NCI-H187 treated with DMSO at 0.1 percent for 48 hours (cell line): ENCODE data around the gene DCHS2.

Experiments used
- DNase-seq: peaks from one replicate; lab custom pipeline; 2025; lab: John Stamatoyannopoulos, UW

DCHS2 gene

DNA sequence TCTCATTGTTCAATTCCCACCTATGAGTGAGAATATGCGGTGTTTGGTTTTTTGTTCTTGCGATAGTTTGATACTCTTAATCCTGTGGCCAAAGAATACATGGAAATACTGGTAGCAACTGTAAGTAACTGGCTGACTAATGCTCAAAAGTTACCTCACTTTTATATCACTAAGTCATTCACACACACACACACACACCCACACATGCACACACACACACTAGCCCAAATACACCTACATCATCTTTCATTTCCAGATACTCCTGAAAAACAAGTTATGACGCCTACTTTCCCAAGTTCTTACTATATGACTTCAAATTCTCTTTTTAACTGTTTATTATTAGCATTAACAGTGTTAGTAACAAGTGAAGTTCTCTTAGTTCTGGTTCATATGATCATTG lies 101.3 kb downstream of the DCHS2 start:
- no peak for DNase-seq

DNA sequence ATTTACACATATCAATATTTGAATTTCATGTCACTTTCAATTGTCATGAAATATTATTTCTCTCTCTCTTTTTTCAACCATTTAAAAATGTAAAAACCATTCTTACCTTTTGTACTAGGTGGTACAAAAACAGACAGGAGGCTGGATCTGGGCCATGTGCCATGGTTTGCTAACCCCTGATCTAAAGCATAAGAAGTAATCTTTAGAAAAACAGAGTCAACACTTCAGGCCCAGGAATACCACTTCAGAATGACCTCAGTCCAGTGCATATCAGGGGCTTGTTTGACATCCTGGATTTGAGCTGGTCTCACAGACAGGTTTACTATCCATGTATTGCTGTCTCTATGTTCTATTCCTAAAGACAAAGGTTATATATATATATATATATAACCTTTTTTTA lies 102.5 kb downstream of the DCHS2 start:
- no peak for DNase-seq

DNA sequence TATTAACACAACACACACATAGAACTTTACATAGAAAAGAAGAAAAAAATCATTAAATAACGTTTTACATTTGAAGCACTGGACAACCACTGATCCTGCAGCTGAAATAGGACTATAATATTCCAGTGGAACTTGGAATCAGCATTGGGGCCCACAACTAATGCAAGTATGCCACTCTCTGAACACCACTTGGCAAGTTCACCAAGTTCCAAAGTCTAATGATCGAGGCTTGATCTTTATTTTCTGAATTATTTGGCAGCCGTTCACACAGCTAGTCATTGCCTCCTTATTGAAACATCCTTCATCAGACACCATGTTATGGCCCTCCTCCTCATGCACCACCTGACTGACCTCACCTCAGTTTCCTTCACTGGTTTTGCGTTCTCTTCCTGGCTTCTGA lies 107.6 kb downstream of the DCHS2 start:
- no peak for DNase-seq

DNA sequence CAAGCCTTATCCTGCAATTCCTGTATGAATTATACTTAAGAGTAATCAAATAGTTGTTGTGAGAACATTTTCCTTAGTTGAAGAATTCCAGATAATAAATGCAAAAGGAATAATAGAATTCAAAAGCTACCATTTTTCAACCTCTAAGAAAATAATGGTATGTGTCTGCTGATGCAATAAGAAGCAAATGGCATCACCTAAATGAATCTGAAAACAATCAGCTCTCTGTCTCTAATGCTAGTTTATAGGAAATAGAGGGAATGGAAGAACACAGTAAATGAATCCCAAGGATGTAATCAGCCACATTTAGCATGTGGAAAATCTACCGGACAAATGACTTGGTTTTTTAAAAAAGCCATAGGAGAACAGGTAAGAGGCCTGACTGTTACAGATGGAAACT lies 115.1 kb downstream of the DCHS2 start:
- no peak for DNase-seq

DNA sequence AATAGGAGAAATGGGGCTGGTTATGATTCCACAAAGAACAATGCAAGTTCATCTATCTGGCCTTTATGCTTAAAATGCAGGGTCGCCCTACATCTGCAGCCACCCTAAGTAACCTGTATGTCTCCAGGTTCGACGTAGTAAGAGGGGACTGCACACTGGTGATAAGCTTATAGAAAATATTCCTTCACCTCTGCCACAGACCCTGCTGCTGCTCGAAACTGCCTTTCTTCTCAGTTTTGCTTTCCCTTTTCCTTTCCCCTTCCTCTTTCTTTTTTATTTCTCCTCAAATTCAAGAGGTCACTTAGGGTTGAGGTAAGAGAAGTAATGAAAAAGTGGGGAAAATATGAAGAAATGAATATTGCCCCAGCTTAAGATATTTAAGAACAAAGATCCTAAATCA lies 123.5 kb downstream of the DCHS2 start:
- DNase-seq = no peak

DNA sequence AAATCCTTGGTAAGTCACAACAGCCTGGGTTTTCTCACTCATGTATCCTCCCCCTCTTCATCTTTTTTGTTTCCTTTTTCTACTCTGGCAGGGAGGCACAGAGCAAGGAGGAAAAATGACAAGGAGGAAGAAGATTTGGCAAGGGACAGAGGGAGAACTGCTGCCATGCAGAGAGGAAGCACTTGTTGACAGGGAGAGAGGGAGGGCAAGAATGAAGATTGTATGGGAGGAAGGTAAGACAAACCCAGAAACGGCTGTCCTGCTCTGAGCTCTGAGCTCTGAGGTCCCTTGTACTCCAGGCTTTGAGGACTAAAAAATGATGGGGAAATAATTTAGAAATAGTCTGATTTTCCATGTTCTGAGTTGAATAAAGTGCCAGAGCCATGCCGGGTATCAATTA lies 123.9 kb downstream of the DCHS2 start:
- DNase-seq = no peak

DNA sequence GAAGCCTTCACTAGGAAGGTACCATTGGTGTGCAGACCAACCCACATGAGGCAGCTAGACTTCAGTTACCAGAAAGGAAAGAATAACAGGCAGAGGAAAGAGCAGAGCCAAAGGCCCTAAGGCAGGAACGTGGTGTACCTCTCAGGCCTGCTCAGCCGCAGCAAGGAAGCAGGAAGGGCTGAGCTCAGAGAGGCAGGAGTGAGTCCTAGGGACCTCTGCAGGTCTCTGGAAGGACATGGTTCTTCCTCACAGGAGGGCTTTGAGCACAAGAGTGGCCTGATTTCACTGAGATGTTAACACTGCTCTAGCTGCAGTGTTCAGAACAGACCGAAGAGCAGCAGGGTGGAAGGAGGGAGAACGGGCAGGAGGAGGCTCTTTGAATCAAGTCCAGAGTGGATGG lies 124.6 kb downstream of the DCHS2 start:
- DNase-seq = no peak

DNA sequence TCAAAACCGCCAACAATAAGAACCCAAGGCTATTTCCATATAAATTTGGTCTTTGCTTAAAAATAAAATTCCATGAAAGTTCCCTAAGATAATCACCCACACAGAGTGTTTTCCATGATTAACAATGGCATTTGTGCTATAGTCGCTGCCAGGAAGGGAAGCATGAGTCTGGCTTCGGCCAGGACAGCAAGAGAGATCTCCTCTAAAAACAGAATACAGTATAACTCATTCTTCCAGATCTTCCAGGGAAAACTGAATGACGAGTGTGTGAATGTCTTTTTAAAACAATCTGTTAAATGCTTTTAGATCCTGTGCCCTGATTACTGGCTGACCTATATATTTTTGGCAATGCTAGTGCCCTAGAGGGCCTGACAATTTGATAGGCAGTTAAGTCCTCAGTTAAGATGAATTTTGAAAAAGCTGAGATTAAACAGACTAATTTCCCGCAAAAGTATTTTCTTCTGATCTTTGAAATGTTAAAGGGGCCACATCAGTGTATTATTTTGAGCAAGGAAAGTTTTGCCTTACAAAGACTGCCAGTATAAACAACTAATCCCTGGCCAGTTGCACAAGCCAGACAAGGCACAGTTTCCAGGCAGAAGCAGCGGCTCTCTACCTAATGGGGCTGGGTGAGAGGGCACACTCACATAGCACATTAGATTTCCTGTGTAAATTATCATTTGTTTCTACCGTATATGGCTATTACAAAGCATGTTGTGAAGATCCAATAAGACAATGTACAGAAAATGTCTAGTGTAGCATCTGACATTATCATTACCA lies 127.3 kb downstream of the DCHS2 start:
- no peak for DNase-seq

DNA sequence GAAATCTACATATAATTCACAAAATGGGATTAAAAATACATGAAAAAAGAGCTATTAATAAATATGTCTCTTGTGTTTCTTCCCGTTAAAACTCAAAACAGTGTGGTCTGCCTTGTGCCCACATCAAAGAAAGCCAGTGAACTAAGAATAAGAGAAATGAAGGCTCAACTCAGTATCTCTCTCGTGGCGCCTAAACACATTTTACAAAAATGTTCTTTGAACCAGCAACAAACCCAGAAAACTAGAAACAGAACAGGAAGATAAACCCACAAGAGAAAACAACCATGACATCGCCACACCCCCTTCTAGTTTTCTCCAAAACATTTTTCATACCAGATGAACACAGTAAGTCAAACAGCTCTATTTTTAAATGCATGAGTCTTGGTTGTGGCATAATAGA lies 130.1 kb downstream of the DCHS2 start:
- no peak for DNase-seq

DNA sequence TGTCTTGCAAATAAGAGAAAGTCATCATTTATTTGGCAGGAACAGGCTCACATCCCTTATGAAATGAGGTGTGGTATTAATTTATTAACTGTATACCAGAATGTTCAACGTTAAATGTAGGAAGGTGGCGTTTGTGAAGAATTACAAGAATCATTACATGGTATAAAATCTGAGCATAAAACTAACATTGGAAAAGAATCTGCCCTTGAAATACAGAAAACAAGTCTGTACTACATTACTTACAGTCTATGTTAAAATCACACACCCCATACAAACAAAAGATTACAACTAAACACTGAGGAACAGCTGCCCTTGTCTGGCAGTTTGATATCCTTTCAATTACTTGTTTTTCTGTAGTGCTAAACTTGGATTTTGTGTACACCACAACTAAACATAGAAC lies 131.1 kb downstream of the DCHS2 start:
- DNase-seq = no peak

DNA sequence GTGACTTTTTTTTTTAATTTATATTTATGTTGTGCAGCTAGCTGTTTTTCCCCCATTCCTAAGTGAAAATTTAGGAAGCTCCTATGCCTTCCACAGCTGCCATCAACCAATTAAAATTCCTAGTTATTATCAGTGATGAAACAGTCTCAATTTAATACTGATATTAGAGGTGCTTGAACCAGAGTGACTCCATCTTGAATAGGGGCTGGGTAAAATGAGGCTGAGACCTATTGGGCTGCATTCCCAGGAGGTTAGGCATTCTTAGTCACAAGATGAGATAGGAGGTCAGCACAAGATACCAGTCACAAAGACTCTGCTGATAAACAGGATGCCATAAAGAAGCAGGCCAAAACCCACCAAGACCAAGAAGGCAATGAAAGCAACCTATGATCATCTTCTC lies 136.7 kb downstream of the DCHS2 start:
- DNase-seq = no peak

DNA sequence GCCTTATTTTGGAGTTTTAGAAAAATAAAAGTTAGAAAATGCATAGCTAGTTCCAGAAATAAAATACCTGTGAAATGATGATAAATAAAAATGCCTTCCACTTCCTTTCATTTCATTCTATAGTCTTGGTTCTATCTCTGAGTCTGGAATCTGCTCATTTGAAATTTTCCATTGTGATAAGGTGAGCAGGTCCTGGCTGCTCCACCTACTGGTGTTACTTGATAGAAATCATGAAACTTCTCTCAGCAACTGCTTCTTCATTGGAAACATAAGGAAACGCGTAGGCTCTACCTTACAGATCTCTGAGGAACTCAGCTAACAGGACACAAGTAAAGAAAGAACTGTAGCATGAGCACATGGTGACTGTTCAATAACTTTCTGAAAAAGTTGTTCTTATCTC lies 141.8 kb downstream of the DCHS2 start:
- no peak for DNase-seq

DNA sequence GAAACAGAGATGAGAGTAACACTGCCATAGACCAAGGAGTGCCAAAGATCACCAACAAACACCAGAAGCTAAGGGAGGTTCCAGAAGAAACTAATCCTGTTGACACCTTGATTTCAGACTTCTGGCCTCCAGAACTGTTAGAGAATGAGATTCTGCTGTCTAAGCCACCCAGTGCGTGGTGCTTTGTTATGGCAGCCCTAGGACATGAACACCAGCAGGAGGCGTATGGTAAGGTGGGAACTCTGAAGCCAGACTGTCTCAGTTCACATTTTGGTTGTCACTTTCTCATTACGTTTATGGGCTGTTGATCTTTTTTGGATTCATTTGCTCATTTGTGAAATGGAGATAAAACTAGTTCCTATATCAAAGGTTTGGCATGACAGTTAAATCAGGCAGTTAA lies 142.9 kb downstream of the DCHS2 start:
- DNase-seq = no peak

DNA sequence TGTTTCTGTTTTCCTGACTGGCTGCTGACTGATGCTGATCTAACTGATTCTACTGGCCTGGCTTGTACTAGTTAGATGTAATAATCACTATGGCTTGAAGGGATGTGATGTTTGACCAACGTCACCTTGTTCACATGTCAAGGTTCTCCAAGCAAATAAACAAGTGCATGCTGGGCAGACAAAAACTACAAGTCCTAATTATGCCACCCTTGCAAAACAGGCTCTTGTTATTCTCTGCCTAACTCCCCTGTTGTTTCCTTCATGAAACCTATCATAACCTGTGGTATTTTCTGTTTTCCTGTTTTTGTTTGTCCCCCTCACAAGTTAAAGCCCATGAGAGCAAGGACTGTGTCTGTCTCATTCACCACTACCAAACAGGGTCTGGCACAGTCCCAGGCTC lies 146.2 kb downstream of the DCHS2 start:
- no peak for DNase-seq

DNA sequence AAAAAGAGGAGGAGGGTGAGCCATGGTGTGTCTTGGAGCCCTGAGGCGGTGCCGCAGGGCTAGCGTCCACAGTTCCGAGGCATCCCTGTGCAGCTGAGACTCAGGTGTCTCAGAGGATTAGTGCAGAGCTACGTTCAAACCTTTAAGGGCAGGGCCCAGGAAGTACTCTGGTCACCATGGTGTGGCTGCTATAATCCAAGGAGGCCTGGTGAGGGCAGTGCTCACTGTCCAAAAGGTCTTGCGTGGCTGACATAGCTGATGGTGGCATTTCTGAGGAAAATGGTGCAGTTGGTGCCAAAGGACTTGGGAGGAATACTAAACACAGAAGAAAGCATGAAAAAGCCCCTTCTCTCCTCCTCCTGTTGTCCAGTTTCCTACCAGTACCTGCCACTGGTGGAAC lies 146.9 kb downstream of the DCHS2 start:
- no peak for DNase-seq

DNA sequence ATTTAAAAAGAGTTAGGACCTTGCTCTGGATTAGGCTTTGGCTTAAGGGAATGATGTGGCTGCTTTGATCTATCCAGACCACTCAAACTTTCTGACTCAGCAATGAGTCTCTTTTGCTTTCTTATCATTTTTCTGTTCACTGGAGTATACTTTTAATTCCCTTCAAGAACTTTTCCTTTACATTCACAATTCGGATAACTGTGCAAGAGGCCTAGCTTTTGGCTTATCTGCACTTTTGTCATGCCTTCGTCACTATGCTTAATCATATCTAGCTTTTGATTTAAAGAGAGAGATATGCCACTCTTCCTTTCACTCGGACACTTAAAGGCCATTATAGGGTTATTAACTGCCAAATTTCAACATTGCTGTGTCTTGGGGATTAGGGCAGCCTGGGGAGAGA lies 147.9 kb downstream of the DCHS2 start:
- no peak for DNase-seq

DNA sequence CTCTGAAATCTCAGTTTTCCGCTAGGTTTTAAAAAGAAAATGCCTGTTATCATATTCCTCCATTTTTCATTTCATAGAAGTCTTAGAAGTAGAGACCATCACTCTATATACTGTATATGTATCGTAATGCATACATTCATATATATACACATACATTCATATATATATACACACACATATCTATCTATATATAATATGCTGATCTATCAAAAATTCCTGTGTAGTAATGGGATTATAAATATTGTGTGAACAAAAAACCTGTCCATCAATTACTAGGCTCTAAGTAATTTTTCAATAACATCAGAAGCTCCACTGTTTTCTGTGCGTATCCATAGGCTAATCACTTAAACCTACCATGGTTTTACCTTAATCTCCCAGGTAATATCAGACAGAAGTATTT lies 150.2 kb downstream of the DCHS2 start:
- DNase-seq = no peak

DNA sequence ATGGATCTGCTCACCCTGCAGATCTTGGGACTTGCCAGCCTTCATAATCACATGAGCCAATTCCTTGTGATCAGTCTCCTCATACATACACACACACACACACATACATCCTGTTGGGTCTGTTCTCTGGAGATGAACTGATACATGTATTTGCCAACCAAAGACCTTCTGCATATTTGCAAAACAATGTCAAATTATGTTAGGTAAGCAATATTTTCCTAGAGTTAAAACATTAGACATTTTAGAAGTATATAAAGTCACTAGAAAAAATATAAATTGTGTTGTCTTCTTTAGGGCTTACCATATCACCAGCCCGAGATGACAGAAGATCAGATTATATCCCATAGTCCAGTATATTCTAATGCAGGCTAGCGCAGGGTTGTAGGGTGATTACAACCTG lies 156.0 kb downstream of the DCHS2 start:
- DNase-seq = no peak

DNA sequence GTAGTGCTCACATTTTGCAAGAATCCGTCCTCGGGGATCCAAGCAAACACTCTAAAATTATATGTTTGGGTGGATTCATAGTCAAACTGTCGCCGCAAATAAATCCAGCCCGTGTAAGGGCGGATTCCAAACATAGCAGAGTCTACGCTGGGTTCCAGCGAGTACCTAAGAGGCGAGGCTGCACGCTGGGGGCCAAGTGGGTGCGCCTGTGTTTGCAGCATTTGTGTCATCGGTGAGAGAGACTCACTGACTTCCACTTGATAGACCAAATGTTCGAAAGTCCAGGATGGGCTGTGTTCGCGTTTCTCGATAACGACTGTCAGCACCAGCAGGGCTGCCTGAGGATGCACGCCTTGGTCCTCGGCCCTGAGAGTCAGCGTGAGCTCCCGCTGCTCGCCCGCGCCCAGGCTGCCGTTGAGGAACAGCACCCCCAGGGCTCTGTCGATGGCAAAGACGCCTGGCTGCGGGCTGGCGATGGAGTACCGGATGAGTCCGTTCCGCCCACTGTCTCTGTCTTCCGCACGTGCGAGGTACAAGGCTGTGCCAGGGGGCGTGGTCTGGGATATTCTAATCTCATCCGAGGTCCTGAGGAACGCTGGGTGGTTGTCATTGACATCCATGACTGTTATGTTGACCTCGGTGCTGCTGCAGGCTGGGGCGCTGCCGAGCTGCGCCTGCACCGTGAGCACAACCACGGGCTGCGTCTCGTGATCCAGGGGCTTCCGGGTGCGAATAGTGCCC lies 158.7 kb downstream of the DCHS2 start:
- no peak for DNase-seq

DNA sequence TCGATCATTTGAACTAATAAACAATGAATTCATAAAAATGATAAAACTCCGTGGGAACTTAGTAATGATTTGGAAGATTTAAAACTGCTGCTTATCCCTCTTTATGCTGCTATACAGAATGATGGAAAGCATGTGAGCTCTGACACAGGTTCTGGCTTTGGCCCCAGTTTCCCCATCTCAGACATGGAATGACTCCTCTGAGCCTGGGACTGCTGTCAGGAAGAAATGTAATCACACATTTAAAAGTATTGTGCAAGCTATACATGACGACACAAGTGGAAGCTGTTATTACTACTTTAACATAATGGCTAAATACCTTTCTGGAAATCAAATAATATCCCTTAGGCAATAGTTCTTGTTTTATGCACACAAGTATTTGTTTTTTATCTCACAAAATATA lies 161.7 kb downstream of the DCHS2 start:
- DNase-seq = no peak

DNA sequence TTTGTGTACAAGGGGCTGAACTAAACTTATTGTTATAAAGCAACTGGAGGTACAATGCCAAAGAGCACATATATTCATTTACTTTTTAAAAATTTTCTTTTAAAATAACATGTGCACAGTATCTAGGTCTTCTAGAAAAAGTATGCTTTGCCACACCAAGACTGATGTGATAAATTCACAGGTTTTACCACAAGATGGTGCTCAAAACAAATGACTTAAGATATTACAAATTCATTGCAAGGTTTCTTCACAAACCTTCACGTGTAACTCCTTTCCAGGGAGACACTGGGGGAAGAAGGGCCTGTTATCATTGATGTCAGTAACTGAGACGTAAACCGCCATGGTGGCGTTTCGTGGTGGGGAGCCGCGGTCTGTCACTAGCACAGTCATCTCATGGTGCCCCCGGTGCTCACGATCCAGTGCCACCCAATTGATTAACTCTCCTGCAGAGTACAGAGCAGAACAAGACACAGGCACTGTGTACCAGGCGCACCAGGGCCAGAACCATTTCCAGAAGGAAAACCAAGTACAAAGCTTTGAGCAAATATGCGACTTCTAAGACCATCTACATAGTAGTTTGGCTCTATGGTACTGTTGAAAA lies 162.2 kb downstream of the DCHS2 start:
- DNase-seq = no peak

DNA sequence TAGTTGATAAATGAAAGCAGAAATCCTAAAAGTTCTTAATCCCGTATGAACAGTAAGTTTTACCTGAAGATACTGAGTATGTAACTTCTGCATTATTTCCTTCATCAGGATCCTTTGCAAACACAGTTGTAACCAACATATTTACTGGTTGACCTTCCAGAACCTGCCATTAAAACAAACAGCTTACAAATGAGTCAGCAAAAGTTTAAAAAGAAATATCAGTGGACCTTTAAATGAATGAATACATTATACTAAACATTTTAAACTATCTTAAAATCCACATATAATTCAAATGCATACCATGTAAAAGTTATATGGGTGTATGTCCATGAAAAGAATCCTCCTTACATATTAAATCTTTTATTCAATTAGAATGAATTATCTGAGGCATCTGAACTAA lies 163.6 kb downstream of the DCHS2 start:
- no peak for DNase-seq

DNA sequence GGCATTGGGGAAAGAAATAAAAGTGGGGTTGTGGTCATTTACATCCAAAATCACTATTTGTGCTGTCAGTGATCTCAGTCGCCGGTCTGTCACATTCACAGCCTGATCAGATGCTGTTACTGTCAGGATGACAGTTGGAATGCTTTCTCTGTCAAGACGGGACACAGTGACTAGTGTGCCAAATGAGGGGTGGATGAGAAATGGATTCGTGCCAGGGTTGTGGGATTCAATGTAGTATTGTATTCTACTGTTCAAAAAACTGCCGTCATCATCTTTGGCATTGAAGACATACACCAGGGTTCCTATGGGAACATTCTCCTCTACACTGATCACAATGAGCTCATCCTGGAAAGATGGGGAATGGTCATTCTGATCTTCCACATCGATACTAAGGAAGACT lies 171.1 kb downstream of the DCHS2 start:
- DNase-seq = no peak

DNA sequence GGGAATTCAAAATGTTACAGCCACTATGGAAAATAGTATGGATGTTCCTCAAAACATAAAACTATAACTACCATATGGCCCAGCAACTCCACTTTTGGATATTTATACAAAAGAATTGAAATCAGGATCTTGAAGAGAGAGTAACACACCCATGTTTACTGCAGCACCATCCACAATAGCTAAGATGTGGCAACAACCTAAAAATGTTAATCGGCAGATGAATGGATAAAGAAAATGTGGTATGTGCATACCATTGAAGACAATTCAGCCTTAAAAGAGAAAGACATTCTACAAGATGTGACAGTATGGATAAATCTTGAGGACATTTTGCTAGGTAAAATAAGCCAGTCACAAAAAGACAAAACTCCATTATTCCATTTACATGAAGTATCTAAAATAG lies 171.9 kb downstream of the DCHS2 start:
- no peak for DNase-seq
